ENCODE data around the gene DLD.

- TF ChIP-seq POLR2AphosphoS5 (IDR thresholded peaks at IDR 0.05) (no peak), CTCF (IDR thresholded peaks at IDR 0.05) (no peak), POLR2A (IDR thresholded peaks at IDR 0.05) (no peak), EP300 (IDR thresholded peaks at IDR 0.05; ENCODE audit: low read depth) (no peak)
Measured at GRCh38 chr7:107932805-107933204, 41.8 kb downstream of the DLD start.
